ENCODE measurements around the gene PLEKHM1.

DNA sequence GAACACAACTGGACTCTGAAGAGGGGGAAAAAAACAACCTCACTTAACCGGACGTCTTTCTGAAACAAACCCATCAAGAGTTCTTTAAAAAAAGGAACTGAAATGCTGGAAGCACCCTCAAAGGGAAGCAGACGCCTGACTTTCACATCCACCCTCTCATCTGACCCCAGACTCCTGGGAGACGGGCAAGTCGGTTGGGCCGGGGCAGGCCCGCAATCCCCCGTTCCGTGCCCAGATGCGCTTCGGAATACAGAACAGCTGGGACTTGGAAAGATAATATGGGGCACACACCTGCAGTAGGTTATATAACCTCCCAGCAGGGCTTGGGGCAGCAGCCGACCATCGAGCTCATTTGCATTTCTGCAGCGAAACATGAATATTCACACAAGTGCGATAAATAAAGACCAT, 61.6 kb downstream of the PLEKHM1 start:
- TF ChIP-seq MYC (IDR thresholded peaks at IDR 0.05; ENCODE audit: borderline replicate concordance, low read length) (no peak), CHD2 (IDR thresholded peaks at IDR 0.05; ENCODE audit: low read length, partially characterized antibody) (no peak), SREBF2 (IDR thresholded peaks at IDR 0.05) (no peak), MAZ (IDR thresholded peaks at IDR 0.05; ENCODE audit: borderline replicate concordance, low read depth, low read length) (no peak), ZSCAN20 (CRISPR knock-in tag; IDR thresholded peaks at IDR 0.05) (no peak)
- TF ChIP-seq, protein P1, sequence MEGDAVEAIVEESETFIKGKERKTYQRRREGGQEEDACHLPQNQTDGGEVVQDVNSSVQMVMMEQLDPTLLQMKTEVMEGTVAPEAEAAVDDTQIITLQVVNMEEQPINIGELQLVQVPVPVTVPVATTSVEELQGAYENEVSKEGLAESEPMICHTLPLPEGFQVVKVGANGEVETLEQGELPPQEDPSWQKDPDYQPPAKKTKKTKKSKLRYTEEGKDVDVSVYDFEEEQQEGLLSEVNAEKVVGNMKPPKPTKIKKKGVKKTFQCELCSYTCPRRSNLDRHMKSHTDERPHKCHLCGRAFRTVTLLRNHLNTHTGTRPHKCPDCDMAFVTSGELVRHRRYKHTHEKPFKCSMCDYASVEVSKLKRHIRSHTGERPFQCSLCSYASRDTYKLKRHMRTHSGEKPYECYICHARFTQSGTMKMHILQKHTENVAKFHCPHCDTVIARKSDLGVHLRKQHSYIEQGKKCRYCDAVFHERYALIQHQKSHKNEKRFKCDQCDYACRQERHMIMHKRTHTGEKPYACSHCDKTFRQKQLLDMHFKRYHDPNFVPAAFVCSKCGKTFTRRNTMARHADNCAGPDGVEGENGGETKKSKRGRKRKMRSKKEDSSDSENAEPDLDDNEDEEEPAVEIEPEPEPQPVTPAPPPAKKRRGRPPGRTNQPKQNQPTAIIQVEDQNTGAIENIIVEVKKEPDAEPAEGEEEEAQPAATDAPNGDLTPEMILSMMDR (IDR thresholded peaks at IDR 0.05) = no peak
- TF ChIP-seq, protein P2, sequence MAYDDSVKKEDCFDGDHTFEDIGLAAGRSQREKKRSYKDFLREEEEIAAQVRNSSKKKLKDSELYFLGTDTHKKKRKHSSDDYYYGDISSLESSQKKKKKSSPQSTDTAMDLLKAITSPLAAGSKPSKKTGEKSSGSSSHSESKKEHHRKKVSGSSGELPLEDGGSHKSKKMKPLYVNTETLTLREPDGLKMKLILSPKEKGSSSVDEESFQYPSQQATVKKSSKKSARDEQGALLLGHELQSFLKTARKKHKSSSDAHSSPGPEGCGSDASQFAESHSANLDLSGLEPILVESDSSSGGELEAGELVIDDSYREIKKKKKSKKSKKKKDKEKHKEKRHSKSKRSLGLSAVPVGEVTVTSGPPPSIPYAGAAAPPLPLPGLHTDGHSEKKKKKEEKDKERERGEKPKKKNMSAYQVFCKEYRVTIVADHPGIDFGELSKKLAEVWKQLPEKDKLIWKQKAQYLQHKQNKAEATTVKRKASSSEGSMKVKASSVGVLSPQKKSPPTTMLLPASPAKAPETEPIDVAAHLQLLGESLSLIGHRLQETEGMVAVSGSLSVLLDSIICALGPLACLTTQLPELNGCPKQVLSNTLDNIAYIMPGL (CRISPR knock-in tag; IDR thresholded peaks at IDR 0.05; ENCODE audit: borderline replicate concordance) = no peak
